IPS-NIHi11 (cell line): Measurements from ENCODE around the gene WFDC2.

Source experiments
- DNase-seq: peaks from one replicate; pipeline ENCODE4 v3.0.0; 2012; ENCODE audit warnings: mixed read lengths, low spot score

The WFDC2 gene

DNA sequence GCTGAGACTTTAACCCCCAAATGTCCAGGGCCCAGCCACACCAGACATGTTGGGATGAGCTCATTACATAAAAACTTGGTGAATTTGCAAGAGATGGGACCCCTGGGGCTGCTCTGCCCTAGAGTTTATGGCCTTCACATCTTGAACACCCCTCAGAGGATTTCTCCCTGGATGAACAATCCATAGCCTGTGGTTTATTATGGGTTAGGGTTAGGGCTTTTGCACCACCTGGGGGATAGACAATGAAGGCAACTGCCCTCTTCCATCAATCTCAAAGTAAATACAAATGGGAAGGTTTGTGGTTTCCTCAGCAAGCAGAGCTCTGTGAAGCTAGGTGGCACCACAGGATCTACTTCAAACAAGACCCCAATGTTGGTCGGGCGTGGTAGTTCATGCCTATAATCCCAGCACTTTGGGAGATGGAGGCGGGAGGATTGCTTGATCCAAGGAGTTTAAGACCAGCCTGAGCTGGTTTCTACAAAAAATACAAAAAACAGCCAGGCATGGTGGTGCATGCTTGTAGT is 28.5 kb downstream of the WFDC2 start:
- DNase-seq: no peak

- no peak for DNase-seq
These were observed 30.5 kb downstream of the WFDC2 start for GRCh38 chr20:45500022-45500421.

DNA sequence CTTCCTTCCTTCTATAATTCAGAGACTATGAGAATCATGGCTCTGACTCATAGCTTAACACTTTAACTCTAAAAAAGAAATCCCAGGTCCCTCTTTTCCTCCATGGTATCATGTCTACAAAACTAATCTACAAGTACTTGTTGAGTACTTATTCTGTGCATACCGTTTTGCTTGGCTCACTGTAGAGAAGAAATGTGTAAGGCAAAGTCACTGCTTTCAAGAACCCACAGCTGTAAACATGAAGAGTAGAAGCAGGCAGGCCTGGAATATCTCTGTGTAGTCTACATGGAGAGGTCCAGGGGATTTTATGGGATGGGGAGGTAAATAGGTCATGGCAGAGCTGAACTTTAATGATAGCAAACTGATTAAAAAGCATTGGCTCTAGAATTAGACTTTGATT is 32.0 kb downstream of the WFDC2 start:
- DNase-seq: no peak

- no peak for DNase-seq
These were observed 33.0 kb downstream of the WFDC2 start for GRCh38 chr20:45502561-45502960.

DNA sequence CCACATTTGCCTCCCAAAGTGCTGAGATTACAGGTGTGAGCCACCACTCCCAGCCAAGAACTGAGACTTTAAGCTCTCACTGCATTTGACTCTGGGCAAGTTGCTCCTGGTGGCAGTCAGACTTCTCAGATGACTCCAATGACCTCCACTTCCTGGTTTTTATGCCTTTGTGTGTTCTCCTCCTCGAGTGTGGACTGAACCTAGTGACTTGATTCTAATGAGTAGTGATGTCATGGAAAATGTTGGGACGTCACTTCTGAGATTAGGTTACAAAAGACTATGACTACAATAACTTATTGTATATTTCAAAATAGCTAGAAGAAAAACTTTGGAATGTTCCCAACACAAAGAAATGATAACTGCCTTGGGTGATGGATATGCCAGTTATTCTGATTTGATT is 33.9 kb downstream of the WFDC2 start:
- DNase-seq: no peak

DNA sequence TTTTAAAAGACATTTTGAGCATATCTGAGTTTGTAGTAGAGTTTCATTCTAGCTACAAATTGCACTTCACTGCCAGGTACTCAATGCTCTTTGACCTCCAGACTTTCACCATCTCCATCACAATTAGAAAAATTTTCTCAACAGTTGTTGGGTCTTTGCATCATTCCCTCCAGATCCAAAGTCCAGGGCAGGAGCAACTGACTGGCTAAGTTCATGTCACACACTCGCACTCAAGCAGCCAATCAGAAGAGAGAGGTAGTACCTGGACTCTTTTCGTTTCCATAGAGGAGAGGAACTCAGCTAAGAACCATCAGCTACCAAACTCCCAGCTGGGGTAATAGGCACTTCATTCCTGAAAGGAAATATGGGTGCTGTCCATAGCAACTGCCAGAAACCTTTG is 36.8 kb downstream of the WFDC2 start:
- DNase-seq: no peak

GRCh38 chr20:45507011-45507820 is 37.7 kb downstream of the WFDC2 start:
- DNase-seq: no peak

DNA sequence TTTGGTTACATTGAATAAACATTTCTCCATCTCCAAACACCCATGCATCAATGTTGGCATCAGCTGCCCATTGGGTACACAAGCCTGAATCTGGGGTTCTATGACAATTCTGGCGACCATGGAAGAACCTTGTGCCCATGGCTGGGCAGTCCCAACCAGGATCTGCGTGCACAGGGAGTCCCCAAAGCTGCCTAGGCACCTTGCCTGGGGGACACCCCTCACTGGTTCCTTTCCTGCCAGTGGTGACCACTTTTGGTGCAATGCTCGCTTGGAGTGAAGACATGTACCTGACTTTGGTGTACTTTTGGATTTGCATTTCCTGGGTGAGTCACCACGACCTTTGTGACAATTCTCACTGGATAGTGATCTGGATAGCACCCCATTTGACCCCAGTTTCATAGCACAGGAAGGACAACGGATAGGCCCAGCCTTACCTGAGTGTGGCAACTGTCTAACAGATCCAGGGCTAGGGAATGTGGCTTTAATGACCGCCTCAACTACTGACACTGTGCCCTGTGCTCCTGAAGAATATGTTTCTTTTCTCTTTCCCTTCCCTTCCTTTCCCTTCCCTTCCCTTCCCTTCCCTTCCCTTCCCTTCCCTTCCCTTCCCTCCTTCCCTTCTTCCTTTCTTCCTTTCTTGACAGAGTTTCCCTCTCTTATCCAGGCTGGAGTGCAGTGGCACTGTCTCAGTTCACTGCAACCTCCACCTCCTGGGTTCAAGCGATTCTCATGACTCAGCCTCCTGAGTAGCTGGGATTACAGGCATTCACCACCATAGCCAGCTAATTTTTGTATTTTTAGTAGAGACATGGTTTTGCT is 38.7 kb downstream of the WFDC2 start:
- DNase-seq: no peak

DNA sequence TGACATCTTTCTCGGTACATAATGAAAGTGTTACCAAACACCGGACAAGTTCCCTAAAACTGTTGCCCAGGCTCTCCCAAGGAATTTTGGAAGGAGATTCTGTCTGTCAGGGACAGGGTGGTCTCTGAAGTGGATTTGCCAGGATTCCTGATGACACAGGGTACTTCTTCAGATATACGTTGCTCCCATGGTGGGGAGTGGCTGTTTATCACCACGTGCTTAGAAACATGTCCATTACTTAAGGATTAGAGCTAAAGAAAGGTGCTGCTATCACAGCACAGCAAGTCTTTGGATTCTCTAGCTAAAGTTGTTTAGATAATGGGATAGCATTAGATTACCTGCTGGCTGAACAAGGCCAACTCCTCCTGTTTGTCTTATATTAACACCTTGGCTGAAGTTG is 39.5 kb downstream of the WFDC2 start:
- DNase-seq: no peak

GRCh38 chr20:45510242-45510862 is 40.8 kb downstream of the WFDC2 start:
- no peak for DNase-seq

DNA sequence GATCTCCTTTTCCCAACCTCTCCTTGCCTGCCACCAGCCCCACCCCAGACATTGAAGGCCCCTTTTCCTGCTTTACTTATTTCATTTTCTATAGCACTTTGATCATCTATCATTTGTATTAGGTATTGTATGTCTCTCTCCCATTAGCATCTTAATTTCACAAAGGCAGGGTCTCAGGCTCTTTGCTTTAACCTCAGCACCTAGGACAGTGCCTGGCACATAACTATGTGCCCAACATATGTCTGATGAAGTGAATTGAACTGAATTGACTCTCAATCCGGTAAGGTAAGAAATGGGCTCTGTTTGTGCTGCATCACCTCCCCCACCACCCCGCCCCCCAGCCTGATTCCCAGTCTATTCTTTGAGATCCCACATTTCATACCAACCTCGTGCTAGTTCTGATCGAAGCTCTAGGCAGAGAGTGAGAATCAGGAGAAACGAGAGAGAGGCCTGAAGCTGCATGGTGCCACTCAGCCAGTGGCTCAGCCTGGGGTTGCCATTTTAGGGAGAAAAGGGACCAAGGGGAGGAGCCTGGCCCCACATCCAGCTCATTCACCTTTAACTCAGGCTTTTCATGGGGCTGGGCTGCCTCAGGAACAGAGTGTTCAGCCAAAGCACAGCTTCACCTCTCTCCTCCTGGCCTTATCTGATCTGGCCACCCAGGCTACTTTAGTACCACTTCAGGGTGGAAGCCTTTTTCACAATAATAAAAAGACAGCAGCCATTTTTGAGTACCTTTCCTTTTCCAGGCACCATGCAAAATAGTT is 45.8 kb downstream of the WFDC2 start, which contains the start of gene SPINT3:
SPINT3 (minus strand) TSS at position 476 of the 767 bp plus-strand sequence; CDS start at position 462, 14 bp downstream.
- DNase-seq: no peak

DNA sequence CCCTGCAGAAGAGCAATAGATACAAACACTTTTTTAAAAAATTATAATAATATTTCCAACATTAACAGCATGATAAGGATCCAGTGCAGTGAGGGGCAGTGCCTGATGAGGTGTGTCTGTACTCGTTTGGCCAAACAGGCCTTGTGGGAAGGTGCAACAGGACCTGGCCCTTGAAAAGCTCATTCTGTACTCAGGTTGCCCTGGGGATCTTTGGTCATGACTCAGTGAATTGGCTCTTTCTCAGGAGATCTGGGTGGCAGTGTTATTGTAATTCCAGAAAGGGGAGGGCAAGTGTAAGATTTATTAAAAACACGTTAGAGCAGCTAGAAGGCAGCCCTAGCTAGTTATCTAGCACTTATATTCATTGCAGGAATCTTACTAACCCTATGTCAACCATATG is 48.7 kb downstream of the WFDC2 start:
- peak; percentile 31 for DNase-seq

GRCh38 chr20:45523821-45524220 is 54.3 kb downstream of the WFDC2 start:
- no peak for DNase-seq

DNA sequence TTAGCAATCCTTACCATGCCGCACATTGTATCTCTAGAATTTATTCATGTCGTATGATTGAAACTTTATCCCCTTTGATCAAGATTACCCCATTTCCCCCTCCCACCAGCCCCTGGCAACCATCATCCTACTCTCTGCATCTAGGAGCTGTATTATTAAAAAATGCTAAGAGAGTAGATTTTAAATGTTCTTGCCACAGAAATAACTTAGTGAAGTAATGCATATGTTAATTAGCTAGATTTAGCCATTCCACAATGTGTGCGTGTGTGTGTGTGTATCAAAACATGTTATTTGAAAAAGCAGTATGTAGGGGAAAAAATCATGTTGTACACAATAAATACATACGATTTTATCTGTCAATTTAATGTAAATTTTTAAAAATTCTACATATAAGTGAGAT is 57.7 kb downstream of the WFDC2 start:
- no peak for DNase-seq
